Hepatic stellate cell (primary cell): Measurements from ENCODE around the gene PPP1R12A.
"Not testable (repeated sequence)": the region's sequence is repeated elsewhere in the genome, so short reads cannot be mapped to it uniquely, and the experiment has no call there.

ENCODE experiments used
- DNase-seq: peaks from one replicate; pipeline ENCODE4 v3.0.0; 2011; ENCODE audit warnings: low spot score

The PPP1R12A gene

DNA sequence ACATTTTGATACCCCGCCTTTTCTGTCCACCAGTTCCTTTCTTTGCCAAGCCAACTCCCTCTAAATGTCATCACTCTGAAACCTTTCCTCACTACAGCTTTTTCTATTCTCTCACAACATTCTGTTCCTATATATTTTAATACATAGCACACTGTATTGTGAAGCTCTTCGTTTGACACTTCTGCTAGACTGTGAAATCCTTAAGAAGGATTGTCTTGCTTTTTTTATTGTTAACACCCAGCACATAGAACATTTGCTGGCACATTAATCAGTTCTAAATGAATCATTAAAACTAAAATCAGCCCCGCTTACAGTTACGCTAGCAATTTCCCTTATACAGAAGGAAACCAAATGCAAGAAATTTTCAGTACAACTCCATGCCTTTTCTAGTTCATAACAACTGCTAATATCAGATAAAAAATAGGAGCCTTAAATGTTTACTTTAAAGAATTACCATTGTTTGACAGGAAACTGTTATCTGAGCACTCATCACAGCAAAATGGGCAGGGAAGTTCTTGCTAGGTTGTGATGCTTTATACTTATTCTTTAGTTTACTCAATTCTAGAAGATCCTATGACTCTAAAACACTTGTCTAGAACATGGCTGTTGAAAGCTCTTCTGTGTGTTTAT lies 93.5 kb downstream of the PPP1R12A start:
- DNase-seq: no peak

DNA sequence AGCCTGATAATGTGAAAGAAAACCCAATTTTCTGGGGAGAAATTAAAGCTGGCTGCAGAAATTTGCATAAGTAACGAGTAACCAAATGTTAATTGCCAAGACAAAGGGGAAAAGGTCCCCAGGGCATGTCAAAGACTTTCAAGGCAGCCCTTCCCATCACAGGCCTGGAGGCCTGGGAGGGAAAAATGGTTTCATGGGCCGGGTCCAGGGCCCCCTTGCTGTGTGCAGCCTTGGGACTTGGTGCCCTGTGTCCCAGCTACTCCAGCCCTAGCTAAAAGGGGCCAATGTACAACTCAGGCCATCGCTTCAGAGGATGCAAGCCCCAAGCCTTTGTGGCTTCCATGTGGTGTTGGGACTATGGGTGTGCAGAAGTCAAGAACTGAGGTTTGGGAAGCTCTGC lies 96.5 kb downstream of the PPP1R12A start:
- DNase-seq: no peak

DNA sequence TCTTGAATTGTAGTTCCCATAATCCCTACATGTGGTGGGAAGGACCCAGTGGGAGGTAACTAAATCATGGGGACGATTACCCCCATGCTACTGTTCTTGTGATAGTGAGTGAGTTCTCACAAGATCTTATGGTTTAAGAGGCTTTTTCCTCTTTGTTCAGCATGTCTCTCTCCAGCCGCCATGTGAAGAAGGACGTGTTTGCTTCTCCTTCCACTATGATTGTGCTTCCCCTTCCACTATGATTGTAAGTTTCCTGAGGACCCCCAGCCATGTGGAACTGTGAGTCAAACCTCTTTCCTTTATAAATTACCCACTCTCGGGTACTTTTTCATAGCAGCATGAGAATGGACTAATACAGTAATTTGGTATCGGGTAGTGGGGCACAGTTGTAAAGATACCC lies 97.3 kb downstream of the PPP1R12A start:
- no peak for DNase-seq

DNA sequence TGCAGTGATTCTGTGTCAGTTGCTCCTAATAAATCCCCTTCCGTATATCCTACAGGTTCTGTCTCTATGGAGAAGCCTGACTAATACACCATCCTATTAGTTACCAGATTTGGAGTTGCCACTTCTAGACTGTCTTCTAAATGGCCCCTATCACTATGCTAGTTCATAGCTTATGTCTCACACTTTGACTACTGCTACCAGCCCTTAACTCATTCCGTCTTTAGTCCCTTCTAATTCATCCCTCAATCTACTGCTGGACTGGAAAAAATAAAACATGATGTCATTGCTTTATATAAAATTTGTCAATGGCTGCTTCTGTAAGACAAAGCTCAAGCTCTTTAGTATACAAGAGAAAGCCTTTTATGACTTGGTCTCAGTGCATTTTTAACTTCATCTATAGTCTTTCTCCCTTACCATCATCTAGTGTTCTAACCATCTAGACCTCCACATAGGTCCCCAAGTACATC lies 99.5 kb downstream of the PPP1R12A start:
- no peak for DNase-seq

DNA sequence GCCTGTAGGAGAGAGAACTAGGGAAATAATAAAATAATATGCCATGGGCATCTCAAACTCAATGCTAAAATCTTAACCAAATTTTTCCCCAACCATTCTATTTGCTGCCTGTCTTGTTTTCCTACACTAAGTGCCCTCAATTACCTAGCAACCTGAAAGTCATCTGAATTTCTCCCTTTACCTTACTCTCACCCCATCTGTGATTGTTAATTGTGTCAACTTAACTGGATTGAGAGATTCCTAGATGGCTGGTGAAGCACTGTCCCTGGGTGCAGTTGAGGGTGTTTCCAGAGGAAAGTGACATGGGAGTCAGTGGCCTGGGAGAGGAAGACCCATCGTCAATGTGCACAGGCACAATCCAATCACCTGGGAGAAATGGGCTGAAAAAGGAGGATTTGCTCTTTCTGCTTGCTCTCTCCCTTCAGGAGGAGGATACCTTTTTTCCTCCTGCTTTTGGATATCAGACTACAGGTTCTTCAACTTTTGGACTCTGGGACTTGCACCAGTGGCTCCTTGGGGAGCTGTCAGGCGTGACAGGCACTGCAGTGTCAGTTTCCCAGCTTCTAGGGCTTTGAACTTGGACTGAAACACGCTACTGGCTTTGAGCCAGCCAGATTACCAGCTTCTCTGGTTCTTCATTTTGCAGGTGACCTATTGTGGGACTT lies 100.1 kb downstream of the PPP1R12A start:
- no peak for DNase-seq

DNA sequence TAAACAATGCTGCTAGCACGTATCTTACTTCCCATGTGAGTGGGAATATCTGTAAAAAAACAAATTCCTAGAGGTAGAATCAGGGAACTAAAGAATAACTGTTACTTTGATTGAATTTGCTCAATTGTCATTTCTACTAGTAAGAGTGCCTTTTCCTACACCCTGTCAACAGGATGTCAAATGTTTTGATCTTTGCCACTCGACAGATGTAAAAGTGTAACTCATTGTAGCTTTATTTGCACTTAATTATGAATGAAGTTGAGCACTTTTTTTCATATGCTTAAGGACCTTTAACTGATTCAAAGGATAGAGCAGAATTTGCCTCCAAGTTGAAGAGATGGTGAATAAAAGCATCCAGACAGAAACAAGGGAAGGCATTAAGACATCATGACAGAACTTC lies 104.5 kb downstream of the PPP1R12A start:
- DNase-seq: no peak

DNA sequence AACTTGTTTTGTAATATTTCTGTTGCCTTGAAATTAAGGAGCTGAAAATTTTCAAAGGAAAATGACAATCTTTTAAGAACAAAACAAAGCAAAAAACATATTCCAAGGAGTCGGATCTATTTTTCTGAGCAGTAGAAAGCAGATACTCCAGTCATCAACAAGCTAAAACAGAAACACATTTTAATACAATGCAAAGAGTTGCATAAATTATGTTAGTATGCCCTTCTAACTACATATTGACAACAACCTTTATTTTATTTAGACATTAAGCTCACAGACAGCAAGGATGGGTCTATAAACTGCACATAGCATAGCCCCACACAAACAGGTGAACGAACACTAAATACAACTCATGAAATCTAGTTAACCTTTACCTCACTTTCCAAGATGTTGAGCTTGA lies 106.0 kb downstream of the PPP1R12A start:
- no peak for DNase-seq

DNA sequence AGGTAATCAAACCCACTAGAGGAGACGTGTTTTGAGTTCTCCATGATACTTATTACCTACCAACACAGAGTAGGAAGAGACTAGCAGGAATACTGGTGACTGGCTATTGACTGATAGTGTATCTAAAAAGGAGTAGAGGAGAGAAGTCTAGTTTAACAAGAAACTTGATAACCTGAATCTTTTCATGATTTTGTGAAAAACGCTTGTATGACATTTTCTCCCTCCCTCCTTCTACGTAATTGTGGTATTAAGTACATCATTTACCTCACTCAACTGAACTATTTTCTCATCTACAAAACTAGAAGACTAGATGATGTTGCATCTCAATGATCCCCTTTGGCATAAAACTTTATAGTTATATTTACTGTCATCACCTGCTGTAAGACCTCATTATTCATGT lies 107.4 kb downstream of the PPP1R12A start:
- DNase-seq: no peak

DNA sequence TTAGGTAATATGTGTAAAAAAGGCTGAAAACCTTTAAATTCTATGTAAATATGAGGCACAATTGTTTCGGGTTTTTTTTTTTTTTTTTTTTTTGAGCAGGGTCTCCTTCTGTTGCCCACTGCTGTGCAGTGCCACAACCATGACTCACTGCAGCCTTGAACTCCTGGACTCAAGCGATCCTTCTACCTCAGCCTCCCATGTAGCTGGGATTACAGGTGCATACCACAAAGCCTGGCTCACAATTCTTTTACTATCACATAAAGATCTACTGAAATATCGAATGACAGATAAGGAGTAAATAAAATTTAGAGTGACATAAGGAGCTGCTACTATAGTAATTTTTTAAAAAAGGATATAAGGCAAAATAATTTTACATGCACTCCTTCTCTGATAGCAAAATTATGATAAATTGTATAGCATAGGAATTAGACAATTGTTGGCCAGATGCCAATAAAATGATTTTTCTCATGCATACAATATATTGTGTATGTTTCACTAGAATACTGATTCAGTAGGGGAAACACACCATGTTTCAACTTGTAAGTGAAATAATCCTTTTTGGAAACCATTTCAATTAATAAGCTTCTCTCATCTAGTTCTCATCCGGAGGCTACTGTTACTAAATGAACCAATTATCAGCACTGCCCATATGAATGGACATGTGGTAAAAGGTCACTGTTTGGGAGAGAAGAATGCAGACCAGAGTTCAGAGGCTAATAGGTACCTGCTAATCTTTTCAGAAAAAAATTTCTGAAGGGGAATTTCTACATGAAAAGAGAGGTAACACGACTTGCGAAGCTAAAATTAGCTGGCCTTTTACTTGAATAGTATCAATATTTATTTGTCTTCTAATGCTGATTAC lies 108.4 kb downstream of the PPP1R12A start:
- no peak for DNase-seq

DNA sequence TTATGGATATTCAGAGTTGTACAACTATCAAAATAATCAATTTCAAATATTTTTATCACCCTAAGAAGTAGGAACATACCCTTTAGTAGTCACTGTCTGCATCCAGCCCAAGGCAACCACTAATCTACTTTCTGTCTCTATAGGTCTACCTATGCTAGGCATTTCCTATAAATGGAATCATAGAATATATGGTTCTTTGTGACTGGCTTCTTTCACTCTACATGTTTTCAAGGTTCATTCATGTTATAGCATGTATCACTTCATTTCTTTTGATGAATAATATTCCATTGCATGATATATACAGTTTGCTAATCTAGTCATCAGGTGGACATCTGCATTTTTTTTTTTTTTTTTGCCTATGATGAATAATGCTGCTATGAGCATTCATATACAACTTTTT lies 112.4 kb downstream of the PPP1R12A start:
- DNase-seq: no peak

DNA sequence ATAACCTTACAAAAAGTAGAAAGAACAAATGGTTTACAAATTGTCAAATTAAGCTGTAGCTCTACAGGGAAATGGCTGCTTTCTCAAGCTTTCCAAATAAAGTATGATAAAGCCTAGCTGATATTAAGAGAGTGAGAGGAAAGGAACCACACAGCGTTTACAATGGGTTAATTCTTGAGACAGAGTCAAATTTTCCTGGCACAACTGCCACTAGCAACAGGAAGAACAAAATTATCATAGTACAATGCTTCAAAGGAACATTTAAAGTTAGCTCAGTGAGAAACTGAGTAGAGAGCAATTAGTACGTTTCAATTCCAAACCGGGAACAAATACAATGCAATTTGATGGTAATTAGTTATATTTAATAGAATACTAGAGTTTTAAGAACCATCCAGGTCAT lies 116.0 kb downstream of the PPP1R12A start:
- no peak for DNase-seq

DNA sequence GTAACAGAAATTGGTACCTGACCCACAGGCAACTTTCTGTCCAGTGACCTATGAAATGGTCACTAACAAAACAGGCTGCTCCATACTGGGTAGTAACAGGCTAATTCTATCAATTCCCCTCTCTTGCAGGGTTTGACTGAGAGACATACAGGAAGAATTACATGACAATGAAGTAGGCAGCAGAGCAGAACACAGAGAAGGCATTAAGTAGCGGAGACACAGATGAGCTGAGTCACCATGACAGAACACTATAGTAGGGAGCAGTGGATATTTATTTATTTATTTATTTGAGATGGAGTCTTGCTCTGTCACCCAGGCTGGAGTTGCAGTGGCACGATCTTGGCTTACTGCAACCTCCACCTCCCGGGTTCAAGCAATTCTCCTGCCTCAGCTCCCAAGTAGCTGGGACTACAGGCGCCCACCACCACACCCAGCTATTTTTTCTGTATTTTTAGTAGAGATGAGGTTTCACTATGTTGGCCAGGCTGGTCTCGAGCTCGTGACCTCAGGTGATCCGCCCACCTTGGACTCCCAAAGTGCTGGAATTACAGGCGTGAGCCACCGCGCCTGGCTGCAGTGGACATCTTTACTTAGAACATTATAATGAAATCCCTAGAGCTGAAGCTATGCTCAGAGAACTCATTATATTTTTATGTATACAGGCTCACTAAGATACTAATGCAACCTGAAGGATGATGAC lies 150.4 kb downstream of the PPP1R12A start:
- not testable (repeated sequence) for DNase-seq

DNA sequence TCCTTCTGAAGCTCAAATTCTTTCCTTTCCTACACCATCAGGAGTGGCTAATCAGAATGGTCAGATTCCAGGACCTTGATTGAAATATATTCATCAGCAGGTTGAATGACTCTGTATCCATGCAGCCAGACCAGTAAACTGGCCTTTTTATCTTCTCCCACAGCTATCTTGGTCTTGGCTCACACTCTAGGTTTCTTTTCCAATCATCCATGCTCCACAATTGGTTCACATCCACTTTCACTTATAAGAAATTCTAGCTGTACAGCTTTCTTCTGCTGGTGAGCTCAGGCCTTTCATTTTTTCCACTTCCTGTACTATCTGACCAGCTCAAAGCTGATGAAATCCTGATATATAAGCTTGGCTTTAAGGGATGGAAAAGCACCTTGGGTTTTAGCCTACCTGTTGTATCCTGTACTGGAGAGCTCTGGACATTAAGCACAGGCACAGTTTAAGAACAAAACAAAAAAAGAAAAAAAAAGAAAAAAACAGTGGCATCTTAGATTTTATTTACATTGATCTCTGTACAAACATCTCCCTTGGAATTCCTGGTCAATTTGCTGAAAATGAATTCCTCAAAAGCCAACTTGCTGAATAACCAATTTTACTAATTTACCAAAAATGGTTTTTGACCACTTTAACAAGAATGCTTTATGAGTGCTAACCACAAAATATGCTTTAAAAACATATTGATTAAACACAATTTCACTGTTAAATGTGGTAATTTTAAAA lies 152.6 kb downstream of the PPP1R12A start:
- DNase-seq: no peak

DNA sequence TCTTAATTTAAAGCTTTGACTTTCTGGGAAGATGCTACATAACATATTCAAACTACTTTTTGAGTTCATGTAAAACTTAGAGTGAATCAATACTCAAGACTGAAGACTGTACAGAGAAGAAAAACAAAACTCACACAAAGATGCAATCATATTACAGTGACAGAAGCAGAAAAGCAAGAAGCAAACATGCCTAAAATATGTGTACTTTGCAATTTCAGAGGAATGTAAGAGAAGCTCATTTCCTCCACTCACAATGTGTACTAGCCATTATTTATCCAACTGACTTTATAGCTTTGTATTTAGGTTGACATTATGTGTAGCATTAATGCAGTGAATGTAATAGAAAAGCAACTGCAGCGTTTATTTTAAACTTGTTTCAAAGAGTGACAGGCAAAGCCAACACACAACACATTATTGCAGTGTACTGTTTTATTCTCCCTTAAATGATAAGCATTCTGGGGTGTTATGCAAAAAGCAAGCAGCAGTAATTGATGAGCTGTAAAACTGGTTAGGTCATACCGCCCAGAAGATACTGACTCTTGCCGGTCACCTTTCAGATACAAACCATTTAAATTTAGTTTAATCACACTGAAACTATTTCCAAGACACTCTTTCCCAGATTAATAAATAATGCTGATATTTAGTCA lies 156.0 kb downstream of the PPP1R12A start:
- DNase-seq: no peak

DNA sequence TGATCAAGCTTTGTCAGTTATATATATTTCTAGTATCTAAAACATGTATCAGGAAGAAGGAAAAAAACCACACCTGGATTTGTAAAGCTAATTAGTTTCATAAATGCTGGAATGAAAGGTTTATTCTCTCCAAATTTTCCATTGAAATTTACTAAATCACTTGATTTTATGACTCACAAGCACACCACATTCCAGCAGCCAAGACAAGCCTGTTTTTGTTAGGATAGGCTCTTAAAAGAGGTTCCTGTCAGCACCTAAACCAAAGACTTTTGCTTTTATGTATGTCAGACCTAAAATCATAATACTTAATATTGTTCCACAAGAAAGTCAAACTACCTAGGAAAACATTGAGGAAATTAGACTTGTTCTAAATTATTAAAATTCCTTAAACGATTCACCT lies 158.8 kb downstream of the PPP1R12A start:
- DNase-seq: no peak

DNA sequence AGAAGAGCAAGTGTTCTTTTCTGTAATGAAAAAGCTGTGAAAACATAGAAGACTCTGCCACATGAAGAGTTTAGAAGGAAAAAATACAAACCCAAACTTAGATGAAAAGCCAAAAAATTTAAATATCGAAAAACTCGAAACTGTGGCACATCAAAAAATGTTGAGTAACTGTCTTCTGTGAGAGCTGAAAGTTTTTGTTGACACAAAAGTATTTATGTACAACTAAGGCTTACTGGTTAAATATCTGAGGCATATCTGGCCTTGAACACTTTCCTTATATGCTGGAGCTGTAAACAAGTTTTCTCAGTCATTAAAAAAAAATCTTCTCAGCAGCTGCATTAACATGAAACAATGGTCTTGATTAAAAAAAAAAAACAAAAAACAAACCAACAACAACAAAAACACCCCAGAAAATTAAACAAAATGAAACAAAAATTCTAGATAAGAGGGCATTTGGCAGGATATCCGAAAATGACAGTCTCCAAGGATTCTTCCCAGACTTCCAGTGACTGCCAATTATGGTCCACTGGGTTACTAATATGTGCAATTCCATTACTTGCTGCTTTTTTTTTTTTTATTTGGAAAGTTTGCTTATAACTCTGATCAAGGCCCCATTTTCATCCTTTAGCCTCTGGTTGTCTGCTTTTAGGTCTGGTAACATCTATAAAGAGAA lies 159.4 kb downstream of the PPP1R12A start:
- no peak for DNase-seq

DNA sequence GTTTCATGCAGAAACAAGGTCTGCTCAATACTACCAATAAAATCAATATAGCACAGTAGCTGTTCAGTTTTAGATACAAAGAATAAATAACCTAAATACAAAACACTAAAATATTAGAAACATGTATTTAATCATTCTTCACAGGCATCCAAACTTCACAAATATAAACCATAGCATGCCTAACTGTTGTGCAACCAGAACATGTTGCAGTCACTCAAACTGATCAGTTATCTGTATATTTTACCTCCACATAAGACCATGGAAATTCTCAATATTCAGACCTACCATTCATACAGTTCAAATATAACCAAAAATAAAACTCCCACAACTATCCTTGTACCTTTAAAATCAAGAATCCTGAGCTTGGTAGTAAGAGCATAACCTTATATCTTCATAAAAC lies 161.0 kb downstream of the PPP1R12A start:
- no peak for DNase-seq

DNA sequence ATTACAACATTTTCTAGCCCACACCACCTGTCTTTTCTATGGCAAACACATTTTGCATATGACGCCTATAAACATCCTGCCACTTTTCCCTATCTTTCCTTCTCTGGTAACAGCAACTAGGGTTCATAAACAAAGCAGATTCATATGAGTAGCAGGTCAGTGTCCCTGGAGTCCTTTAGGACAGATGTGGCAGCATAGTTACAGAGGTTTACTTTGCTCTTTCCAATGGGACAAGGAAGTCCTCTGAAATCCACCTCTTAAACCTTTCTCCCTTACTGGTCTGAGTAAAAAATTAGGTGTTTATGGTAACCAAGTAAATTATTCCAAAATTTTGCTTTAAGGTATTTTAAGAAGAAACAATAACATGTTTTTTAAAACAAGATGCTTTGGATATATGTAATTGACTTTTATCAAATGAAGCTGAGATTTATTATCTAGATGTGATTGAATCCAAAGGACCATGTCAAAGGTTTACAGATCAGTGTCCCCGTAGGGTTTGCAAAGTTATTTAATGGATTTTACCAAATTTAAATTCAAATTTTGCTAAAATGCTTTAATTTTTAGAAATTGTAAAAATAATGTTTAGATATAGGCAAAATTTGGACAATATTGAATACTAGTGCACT lies 164.9 kb downstream of the PPP1R12A start:
- DNase-seq: no peak

DNA sequence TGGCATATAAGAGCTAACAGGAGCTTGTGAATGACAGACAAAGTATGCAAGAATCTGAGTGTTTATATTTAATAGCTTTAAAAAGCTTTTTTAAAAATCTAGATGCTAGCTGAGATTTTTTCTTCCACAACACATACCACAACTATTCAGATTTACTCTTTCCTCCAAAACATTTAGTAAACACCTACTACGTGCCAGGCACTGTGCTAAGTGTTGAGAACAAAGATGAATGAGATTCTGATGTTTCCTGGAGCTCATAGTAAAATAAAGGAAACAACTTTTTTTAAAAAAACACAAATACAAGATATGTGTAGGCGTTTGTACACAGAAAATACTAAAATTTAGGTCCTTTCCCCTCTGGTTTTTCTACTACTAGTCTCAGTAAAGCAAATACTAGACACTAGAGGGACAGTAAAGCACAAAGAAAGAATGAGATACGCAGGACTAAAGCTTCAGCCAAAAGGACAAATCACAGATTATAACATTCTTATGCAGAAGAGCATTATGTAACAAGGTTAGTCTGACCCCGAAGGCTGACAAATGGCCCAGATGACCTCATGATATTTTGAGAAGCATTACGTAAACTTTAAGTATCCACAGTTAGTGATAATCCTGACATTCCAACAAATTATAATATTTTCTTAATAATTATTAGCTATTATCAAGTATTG lies 165.6 kb downstream of the PPP1R12A start:
- no peak for DNase-seq
